TTC549 (cell line): ENCODE measurements around the gene DLGAP1.

ENCODE experiments used
- FAIRE-seq: peaks from 2 replicates; lab custom pipeline; 2012; peaks lifted over from hg19 to GRCh38; lab: Jason Lieb, UNC

Gene DLGAP1

GRCh38 chr18:3577281-3577855 is 877.7 kb downstream of the DLGAP1 start:
- no peak for FAIRE-seq

DNA sequence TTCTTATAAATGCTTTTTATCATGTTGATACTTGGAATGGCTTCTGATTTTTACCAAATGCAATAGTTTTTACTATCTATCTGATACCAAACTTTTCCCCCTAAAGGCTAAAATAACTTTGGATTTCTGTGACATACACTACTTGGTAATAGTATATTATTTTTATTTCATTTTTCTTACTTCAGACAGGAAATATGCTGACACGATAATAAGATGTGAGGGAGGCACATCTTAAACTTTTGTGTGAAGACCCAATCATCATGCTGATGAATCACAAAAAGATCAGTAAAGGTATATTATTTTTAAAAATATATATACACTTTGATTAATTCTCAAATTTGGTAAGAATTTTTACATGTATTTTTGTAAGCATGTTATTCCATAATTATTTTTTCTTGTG is 882.3 kb downstream of the DLGAP1 start:
- no peak for FAIRE-seq

- FAIRE-seq, result no peak
These were observed 888.3 kb downstream of the DLGAP1 start for GRCh38 chr18:3566851-3567250.

- no peak for FAIRE-seq
These were observed 894.4 kb downstream of the DLGAP1 start for GRCh38 chr18:3560755-3561154.

DNA sequence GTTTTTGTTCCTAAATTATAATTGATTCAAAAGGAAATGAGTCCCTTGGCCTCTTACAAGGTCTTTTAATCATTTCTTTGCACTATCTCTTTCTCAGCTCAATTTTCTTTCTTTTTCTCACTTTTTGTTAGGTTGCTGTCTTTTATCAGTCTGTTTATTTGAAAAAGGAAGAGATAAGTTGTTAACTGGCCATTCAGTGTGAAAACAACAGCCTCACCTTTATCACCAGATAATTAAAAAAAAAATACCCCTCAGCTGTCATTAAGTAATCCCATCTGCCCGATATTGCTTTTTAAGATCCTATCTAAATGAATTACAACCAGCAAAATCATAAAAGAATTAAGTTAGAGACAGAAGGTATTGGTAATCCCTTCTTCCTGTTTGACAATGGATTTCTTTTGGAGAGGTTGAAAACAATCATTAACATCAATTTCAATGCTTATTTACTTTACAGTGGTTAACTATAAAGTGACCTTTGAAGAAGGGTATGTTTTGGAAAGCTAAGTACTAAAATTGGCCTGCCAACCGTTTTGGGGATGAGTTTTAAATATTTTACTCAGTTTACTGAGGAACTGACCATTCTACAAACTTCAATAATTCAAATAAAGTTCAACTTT is 900.2 kb downstream of the DLGAP1 start:
- FAIRE-seq, result no peak

DNA sequence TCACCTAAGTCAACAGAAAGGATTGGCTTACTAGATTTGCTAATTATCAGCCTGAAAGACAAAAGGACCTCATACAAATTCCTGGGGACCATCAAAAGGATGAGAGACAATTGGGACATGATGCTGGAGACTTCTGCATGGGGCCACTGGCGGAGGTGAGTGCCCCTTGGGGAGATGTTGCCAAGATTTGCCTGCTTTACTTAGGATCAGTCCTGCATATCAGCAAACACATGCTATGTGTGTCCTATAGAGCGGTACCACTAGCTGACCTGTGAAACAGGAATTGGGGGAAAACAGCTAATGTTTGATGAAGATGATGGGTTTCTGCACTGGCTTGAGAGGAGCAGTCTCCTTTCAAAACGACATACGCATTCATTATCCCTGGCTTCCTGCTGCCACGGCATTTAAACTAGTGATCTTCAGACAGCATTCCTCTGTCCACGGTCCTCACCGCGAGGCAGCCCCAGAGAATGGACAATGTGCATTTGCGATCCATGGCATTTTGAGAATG is 901.0 kb downstream of the DLGAP1 start:
- no peak for FAIRE-seq

DNA sequence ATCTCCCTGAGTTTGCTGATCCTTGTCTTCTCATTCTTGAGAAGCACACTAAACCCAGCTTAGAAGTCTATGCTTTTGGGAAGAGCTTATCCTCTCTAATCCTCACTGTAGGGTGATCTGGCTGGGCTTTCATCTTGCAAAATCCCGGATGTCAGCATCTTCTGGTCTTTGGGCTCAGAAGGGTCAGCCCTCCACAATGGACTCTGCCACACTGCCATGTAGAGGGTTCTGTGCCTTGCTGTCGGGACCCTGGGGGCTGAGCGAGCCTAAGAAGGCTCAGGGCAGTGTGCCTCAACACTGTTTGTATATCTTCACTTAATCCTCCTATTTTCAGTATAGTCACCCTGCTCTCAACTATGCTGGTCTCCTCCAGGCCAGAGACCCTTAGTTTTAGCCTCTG is 902.8 kb downstream of the DLGAP1 start:
- FAIRE-seq, result no peak

GRCh38 chr18:3547891-3548615 is 907.1 kb downstream of the DLGAP1 start:
- no peak for FAIRE-seq

DNA sequence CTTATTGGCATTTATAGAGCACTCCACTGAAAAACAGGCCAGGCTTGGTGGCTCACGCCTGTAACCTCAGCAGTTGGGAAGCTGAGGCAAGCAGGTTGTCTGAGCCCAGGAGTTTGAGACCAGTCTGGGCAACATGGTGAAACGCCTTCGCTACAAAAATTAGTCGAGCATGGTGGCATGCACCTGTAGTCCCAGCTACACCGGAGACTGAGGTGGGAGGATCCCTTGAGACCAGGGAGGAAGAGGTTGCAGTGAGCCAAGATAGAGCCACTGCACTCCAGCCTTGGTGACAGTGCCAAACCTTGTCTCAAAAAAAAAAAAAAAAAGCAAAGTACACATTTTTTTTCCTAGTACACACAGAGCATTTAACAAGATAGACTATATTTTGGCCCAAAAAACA is 909.0 kb downstream of the DLGAP1 start:
- no peak for FAIRE-seq

- no peak for FAIRE-seq
These were observed 910.6 kb downstream of the DLGAP1 start for GRCh38 chr18:3544537-3544936.

- FAIRE-seq, result no peak
These were observed 913.3 kb downstream of the DLGAP1 start for GRCh38 chr18:3541549-3542386.

GRCh38 chr18:3540805-3541548 is 914.1 kb downstream of the DLGAP1 start:
- no peak for FAIRE-seq

DNA sequence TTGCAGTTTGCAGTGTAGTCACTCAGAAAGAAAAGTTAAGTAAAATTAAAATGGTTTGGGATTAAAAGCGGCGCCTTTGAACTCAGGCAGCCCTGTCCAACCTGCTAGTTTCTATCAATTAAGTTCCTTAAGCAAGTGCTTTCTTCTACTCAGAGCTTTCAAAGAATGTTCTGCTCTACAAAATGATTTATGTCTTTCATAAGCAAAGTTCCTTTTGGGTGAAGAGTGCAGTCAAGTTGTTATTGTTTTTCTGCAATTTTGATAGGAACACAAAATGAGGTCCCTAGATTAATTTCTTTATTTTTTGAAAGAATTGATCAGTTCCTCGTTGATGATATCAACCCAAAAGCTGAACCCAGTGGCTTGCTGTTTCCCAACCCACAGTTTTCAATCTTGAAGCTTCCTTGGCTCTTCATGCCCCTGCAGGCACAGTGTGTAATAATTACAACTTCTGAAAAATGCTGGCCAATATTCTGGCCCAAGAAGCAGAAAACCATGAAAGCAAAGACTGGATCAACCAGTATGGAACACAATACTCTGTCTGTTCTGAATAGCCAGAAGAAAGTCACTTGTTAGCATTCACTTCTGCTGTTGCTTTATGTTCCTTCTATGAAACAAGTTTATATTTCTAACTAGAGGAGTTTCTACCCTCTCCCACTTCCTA is 916.0 kb downstream of the DLGAP1 start:
- no peak for FAIRE-seq

DNA sequence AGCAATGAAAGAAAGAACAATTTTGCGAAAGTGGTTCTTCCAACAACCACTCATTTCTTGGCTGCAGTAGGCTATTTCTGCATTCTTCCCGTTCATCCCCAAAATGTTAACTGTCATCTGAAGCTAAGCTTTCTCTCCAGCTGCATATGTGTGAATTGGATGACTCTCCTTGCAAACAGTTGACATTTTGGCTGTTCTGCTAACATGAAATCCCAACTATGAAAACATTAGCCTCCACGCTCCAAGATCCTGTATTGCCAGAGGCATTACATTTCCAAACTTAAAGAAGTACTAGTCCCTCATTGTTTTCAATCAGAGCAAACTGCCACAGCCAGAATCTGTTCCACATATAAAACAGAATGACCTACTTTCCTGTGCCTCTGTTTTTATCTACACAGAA is 916.7 kb downstream of the DLGAP1 start:
- FAIRE-seq, result no peak

GRCh38 chr18:3530807-3531206 is 924.3 kb downstream of the DLGAP1 start:
- FAIRE-seq, result no peak

GRCh38 chr18:3529601-3530000 is 925.5 kb downstream of the DLGAP1 start:
- FAIRE-seq, result no peak

GRCh38 chr18:3529077-3529476 is 926.0 kb downstream of the DLGAP1 start:
- FAIRE-seq, result no peak

DNA sequence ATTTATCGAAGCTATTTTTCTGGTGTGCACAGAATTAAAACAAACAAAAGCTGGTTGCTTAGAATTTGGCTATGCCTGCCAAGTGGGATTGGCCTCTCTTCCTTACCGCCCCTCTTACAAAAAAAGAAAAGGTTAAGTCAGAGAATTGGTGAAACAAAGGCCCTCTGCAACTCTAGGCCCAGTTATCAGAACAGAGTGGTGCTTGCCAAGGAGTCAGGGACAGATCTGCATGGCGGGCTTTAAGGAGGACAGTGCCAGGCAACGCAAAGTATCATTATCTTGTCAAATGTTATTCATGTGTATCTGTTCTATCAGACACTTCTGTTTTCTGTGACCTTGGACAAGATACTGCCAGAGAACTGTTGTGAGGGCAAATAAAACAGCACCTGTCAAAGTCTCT is 926.9 kb downstream of the DLGAP1 start:
- no peak for FAIRE-seq

DNA sequence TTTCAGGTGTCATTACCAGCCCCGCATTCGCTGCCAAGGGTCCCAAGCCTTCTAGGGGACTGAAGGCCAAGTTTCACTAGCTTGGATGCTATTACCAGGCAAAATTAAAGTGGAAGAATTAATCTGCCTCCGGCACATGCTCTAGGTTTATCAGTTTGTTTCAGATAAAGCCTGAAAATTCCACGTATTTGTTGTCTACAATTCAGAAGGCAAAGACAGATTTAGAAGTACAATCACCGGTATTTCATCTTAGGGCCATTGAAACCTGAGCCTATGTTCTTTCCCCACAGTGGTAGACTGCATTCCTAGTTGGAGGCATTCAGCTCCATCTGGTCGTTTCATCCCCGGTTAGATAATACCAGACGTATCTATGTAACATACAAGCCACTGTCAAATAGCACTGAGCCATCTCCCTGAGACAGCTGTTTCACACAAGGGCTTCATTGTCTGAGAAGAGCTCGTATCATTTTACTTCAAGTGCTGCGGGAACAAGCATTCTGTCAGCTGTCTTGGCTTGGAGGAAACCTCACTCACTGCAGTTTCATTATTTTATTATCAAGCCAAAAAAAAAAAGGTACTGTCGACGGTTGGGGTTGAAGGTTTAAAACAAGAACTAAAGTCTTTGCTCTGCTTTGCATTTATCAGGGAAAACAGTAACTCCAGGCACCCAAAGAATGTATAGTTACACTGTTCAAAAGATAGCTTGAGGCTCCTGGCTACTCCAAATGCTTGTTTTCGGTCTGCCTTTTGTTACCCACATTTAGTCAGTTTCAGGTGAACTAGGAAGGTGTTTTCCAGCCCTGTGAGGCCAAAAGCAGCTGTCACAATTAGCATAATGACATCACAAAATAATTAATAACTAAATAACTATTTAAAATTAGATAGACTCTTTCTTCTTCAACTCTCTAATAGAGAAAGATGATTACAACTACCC is 928.4 kb downstream of the DLGAP1 start:
- no peak for FAIRE-seq

GRCh38 chr18:3525870-3526420 is 929.2 kb downstream of the DLGAP1 start:
- no peak for FAIRE-seq
